ENCODE measurements around the gene MAP2K1. TPM values are rescaled to one million over a fixed set of nuclear protein-coding genes. Genes with fewer than 3 reads are reported as not detected.

The MAP2K1 gene
- total RNA-seq, 1 experiment from 2014 or later: 63.7 TPM

- no peak overlapping the region for H3K27ac Mint-ChIP-seq (ENCODE audit: unreplicated experiment)
- no peaks in the 10 kb centered on the region for H3K9me3 Mint-ChIP-seq (ENCODE audit: unreplicated experiment)
- CTCF ChIA-PET: no interaction called here
- Histone ChIP-seq H3K36me3 (ENCODE audit: control insufficient read depth, insufficient read depth, low read length) (no peaks in the 10 kb centered on the region), H3K27me3 (replicated peaks; ENCODE audit: control insufficient read depth, insufficient read depth, low read length) (no peaks in the 10 kb centered on the region), H3K9me3 (no peaks in the 10 kb centered on the region), H3K4me1 (no peaks in the 10 kb centered on the region), H3K4me3 (ENCODE audit: low read depth, low read length) (no peak overlapping the region)
- POLR2A ChIA-PET: no interaction called here
- intact Hi-C loops (cut with micrococcal nuclease; ENCODE audit: unreplicated experiment): no loop called here
- no peak for DNase-seq
- no peak overlapping the region for H3K4me3 Mint-ChIP-seq (ENCODE audit: unreplicated experiment)
- peaks cover 35% of the 10 kb centered on the region for H3K36me3 Mint-ChIP-seq (ENCODE audit: insufficient read depth, unreplicated experiment)
- H3K27me3 Mint-ChIP-seq (ENCODE audit: insufficient read depth, unreplicated experiment): no peaks in the 10 kb centered on the region
- no peaks in the 10 kb centered on the region for H3K4me1 Mint-ChIP-seq (ENCODE audit: low read depth, unreplicated experiment)
- BruUV-seq (replicated peaks): no TSS peak
- no peak for TF ChIP-seq CTCF (IDR thresholded peaks at IDR 0.05; ENCODE audit: insufficient read depth in 1 of 2, low read depth in 1 of 2, low read length in 1 of 2, severe bottlenecking in 1 of 2, unreplicated experiment in 1 of 2)
These were observed 138.1 kb downstream of the MAP2K1 start for GRCh38 chr15:66524838-66525237.

- no peaks in the 10 kb centered on the region for H3K27me3 ChIP-seq (replicated peaks; ENCODE audit: control insufficient read depth, insufficient read depth, low read length)
- no peaks in the 10 kb centered on the region for H3K9me3 ChIP-seq
- no peak for TF ChIP-seq CTCF (IDR thresholded peaks at IDR 0.05; ENCODE audit: insufficient read depth in 1 of 2, low read depth in 1 of 2, low read length in 1 of 2, severe bottlenecking in 1 of 2, unreplicated experiment in 1 of 2)
- H3K27ac Mint-ChIP-seq (ENCODE audit: unreplicated experiment): no peak overlapping the region
- no peak overlapping the region for H3K4me3 ChIP-seq (ENCODE audit: low read depth, low read length)
- ChIA-PET POLR2A (no interaction called here), CTCF (no interaction called here)
- peaks cover 5% of the 10 kb centered on the region for H3K36me3 Mint-ChIP-seq (ENCODE audit: insufficient read depth, unreplicated experiment)
- DNase-seq: no peak
- H3K4me1 ChIP-seq: no peaks in the 10 kb centered on the region
- no peaks in the 10 kb centered on the region for H3K4me1 Mint-ChIP-seq (ENCODE audit: low read depth, unreplicated experiment)
- no peaks in the 10 kb centered on the region for H3K36me3 ChIP-seq (ENCODE audit: control insufficient read depth, insufficient read depth, low read length)
- intact Hi-C loops (cut with micrococcal nuclease; ENCODE audit: unreplicated experiment): no loop called here
- no peak overlapping the region for H3K4me3 Mint-ChIP-seq (ENCODE audit: unreplicated experiment)
- no peaks in the 10 kb centered on the region for H3K9me3 Mint-ChIP-seq (ENCODE audit: unreplicated experiment)
- no peaks in the 10 kb centered on the region for H3K27me3 Mint-ChIP-seq (ENCODE audit: insufficient read depth, unreplicated experiment)
- no TSS peak for BruUV-seq (replicated peaks)
These were observed 148.3 kb downstream of the MAP2K1 start for GRCh38 chr15:66535056-66535455.

Small RNAs within 50 kb of the gene (microRNA-seq; reads per million reads assigned to microRNA genes)
- not detected for gene MIR4512

Other genes with a start within 250 kb of the MAP2K1 start
- gene MEGF11, start 133.2 kb upstream of the MAP2K1 start, total RNA-seq (2022): 0.58 and 0.66 TPM in 2 replicates
- gene DIS3L, start 93.3 kb upstream of the MAP2K1 start, total RNA-seq (2022): 25.3 and 25.6 TPM in 2 replicates
- gene TIPIN, start 30.2 kb upstream of the MAP2K1 start, total RNA-seq (2022): 22.8 and 28.0 TPM in 2 replicates
- 28.1 and 31.4 TPM in 2 replicates for gene SNAPC5, start 110.8 kb downstream of the MAP2K1 start, total RNA-seq (2022)
- gene RPL4, start 117.9 kb downstream of the MAP2K1 start, total RNA-seq (2022): 3,043 and 3,102 TPM in 2 replicates
- gene ZWILCH, start 118.4 kb downstream of the MAP2K1 start, total RNA-seq (2022): 21.6 and 28.1 TPM in 2 replicates
- gene LCTL, start 179.1 kb downstream of the MAP2K1 start, total RNA-seq (2022): not detected in 2 replicates

Data from Caco-2 (cell line).